Sigmoid colon (tissue), 7 donors: ENCODE results near the gene RGS14. TPM values are rescaled to one million over a fixed set of nuclear protein-coding genes. Genes with fewer than 3 reads are reported as not detected.
"Not testable (repeated sequence)": the region's sequence is repeated elsewhere in the genome, so short reads cannot be mapped to it uniquely, and the experiment has no call there.

Experiments used
- DNase-seq: peaks from one replicate; pipeline ENCODE4 v3.0.0-alpha.2; 2019
- H3K27ac ChIP-seq, 4 donors: fragments of 200-600 bp; sonication (generic); one replicate each; pipeline ENCODE4 v1.5.1; 2016 to 2019; ENCODE audit warnings: mild to moderate bottlenecking in 1 of 4
- H3K27me3 ChIP-seq, 3 donors: fragments of 200-600 bp; sonication (generic); one replicate each; pipeline ENCODE4 v1.5.1; 2019; ENCODE audit warnings: mild to moderate bottlenecking in 1 of 3
- H3K36me3 ChIP-seq, 4 donors: fragments of 200-600 bp; sonication (generic); one replicate each; pipeline ENCODE4 v1.5.1; 2016 to 2019
- H3K4me1 ChIP-seq, 4 donors: fragments of 200-600 bp; sonication (generic); one replicate each; pipeline ENCODE4 v1.5.1; 2017 to 2019
- H3K4me3 ChIP-seq, 4 donors: fragments of 200-600 bp; sonication (generic); one replicate each; pipeline ENCODE4 v1.5.1; 2017 to 2019; ENCODE audit warnings: mild to moderate bottlenecking in 2 of 4, moderate library complexity in 1 of 4
- H3K9me3 ChIP-seq, 4 donors: fragments of 200-600 bp in 3 of 4; sonication (generic) in 3 of 4; one replicate each; pipeline versions ENCODE4 v1.5.1 to v1.6.1; 2013 to 2019
- CTCF ChIP-seq, 4 experiments: fragments of 450-650 bp in 3 of 4; fragments of 200-600 bp in 1 of 4; IDR thresholded peaks; one replicate each; pipeline ENCODE4 v1.5.1; 2016 to 2019; ENCODE audit warnings: antibody characterized with exemption in 4 of 4, mild to moderate bottlenecking in 3 of 4, moderate library complexity in 2 of 4
- EP300 ChIP-seq, 4 donors: sonication (generic); formaldehyde crosslinking; IDR thresholded peaks; one replicate each; pipeline ENCODE4 v1.6.1; 2017; ENCODE audit warnings: antibody characterized with exemption in 4 of 4
- POLR2A ChIP-seq, 2 donors: fragments of 450-650 bp; IDR thresholded peaks; one replicate each; pipeline ENCODE4 v1.6.1; 2016; ENCODE audit warnings: antibody characterized with exemption in 2 of 2, mild to moderate bottlenecking in 2 of 2, moderate library complexity in 2 of 2
- POLR2AphosphoS5 ChIP-seq, 4 donors: sonication (generic); formaldehyde crosslinking; IDR thresholded peaks; one replicate each; pipeline ENCODE4 v1.6.1; 2017; ENCODE audit warnings: antibody characterized with exemption in 4 of 4
- WGBS, 2 donors: extraction: QIAGEN DNeasy Blood & Tissue Kit; methylation state at CpG; one replicate each; pipeline ENCODE4 v1.1.7; 2013; 5-methylcytosine and 5-hydroxymethylcytosine counted together
- intact Hi-C: fragments of 100-400 bp; cut with DNase I; formaldehyde crosslinking; loops from one replicate; pipeline ENCODE4 v1.15.1; 2023
- polyA plus RNA-seq, 3 donors: library from polyadenylated mRNA; stranded (reverse); fragments of 200-250 nt; gene quantifications; one replicate each; pipeline ENCODE4 v1.2.3, GENCODE V29; 2013
- total RNA-seq, 4 donors: library from RNA; depleted of rRNA; stranded (reverse); fragments of >200 nt; gene quantifications; one replicate each; pipeline ENCODE4 v1.1.0, GENCODE V29; 2016
- donor health status: healthy with polysubstance abuse.
- donor health status: Bipolar disorder and iron deficiency.
- donor health status: healthy.

The RGS14 gene
- total and polyA plus RNA-seq, 7 donors = 9.6 to 26.6 (median 16.2) TPM

GRCh38 chr5:177409043-177409801 is 51.5 kb downstream of the RGS14 start, which contains the start of gene F12:
F12 (minus strand) TSS chr5:177409564; CDS start chr5:177409527, 37 bp downstream.
- H3K36me3 ChIP-seq = no peaks in the 10 kb centered on the region
- H3K27ac ChIP-seq = no peak within 1 kb of the TSS
- H3K27me3 ChIP-seq = peaks cover 0 to 16% (median 11%) of the 10 kb centered on the region in 3 donors
- H3K4me1 ChIP-seq = peaks cover 0 to 8% (median 7%) of the 10 kb centered on the region in 4 donors
- no peak for DNase-seq
- H3K9me3 ChIP-seq = no peaks in the 10 kb centered on the region
- intact Hi-C loops = no loop called here
- 93 to 94% methylated on average over 9 of the region's 9 CpGs for WGBS, 2 donors
- no peak for TF ChIP-seq POLR2A (IDR thresholded peaks at IDR 0.05)
- no peak for TF ChIP-seq CTCF (IDR thresholded peaks at IDR 0.05)
- TF ChIP-seq EP300 (IDR thresholded peaks at IDR 0.05) = no peak
- no peak for TF ChIP-seq POLR2AphosphoS5 (IDR thresholded peaks at IDR 0.05)
- H3K4me3 ChIP-seq = no peak within 1 kb of the TSS

GRCh38 chr5:177410575-177410974 is 52.9 kb downstream of the RGS14 start:
- Histone ChIP-seq H3K36me3 (no peaks in the 10 kb centered on the region), H3K4me1 (no peaks in the 10 kb centered on the region), H3K27me3 (peaks cover 0 to 4% (median 0%) of the 10 kb centered on the region in 3 donors), H3K4me3 (no peak overlapping the region), H3K9me3 (no peaks in the 10 kb centered on the region), H3K27ac (no peak overlapping the region)
- intact Hi-C loops = no loop called here
- WGBS, 2 donors = 75 to 92% methylated on average over 3 of the region's 3 CpGs
- TF ChIP-seq CTCF (IDR thresholded peaks at IDR 0.05) (no peak), POLR2AphosphoS5 (IDR thresholded peaks at IDR 0.05) (no peak), POLR2A (IDR thresholded peaks at IDR 0.05) (no peak), EP300 (IDR thresholded peaks at IDR 0.05) (no peak)
- DNase-seq = no peak

DNA sequence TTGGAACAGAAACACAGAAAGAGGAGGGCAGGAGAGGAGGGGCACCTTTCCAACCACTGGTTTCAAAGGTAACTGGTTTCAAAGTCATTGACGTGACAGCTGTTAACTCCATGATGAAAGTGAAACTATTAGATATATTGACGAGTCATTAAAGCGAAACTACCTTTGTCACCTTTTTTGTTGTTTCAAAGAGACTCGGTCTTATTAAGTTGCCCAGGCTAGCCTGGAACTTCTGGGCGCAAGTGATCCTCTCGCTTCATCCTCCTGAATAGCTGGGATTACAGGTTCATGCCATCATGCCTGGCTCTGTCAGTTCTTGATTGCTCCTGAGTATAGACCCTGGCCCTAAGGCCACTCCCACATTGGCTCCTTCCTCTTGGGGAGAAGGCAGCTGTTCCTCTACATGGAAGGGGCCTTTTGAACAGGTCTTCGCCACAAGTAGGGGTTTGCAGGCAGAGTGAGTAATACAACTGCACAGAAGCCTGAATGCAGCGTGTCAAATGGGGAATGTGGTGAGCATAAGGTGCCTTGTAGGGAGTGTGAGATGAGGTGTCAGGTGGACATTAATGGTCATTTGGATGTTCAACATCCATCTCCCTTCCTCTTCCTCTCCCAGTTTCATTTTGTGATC is 55.0 kb downstream of the RGS14 start:
- no peaks in the 10 kb centered on the region for H3K9me3 ChIP-seq
- DNase-seq = no peak
- peaks cover 0 to 6% (median 0%) of the 10 kb centered on the region in 4 donors for H3K4me1 ChIP-seq
- no peak overlapping the region for H3K4me3 ChIP-seq
- no peak overlapping the region for H3K27ac ChIP-seq
- intact Hi-C loops = no loop called here
- no peaks in the 10 kb centered on the region for H3K36me3 ChIP-seq
- no peak for TF ChIP-seq POLR2AphosphoS5 (IDR thresholded peaks at IDR 0.05)
- no peak for TF ChIP-seq EP300 (IDR thresholded peaks at IDR 0.05)
- TF ChIP-seq POLR2A (IDR thresholded peaks at IDR 0.05) = no peak
- no peak for TF ChIP-seq CTCF (IDR thresholded peaks at IDR 0.05)
- 66 to 72% methylated on average over 8 of the region's 8 CpGs for WGBS, 2 donors
- no peaks in the 10 kb centered on the region for H3K27me3 ChIP-seq

DNA sequence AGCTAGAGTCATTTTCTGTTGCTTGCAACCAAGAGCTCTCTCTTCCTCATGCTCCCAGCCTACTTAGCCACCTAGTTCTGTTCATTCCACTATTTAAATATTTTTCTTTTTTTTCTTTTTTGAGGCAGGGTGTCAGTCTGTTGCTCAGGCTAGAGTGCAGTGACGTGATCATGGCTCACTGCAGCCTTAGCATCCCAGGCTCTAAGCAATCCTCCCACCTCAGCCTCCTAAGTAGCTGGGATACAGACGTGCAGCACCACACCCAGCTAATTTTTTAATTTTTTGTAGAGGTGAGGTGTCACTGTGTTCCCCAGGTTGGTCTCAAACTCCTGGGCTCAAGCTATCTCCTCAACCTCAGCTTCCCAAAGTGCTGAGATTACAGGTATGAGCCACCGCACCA is 56.8 kb downstream of the RGS14 start:
- WGBS, 2 donors = 78 to 90% methylated on average over 3 of the region's 3 CpGs
- no peak overlapping the region for H3K27ac ChIP-seq
- peaks cover 0 to 6% (median 0%) of the 10 kb centered on the region in 4 donors for H3K4me1 ChIP-seq
- DNase-seq = no peak
- H3K4me3 ChIP-seq = no peak overlapping the region
- TF ChIP-seq CTCF (IDR thresholded peaks at IDR 0.05) (no peak), EP300 (IDR thresholded peaks at IDR 0.05) (no peak), POLR2A (IDR thresholded peaks at IDR 0.05) (no peak), POLR2AphosphoS5 (IDR thresholded peaks at IDR 0.05) (no peak)
- H3K27me3 ChIP-seq = no peaks in the 10 kb centered on the region
- intact Hi-C loops = no loop called here
- H3K9me3 ChIP-seq = no peaks in the 10 kb centered on the region
- H3K36me3 ChIP-seq = no peaks in the 10 kb centered on the region

DNA sequence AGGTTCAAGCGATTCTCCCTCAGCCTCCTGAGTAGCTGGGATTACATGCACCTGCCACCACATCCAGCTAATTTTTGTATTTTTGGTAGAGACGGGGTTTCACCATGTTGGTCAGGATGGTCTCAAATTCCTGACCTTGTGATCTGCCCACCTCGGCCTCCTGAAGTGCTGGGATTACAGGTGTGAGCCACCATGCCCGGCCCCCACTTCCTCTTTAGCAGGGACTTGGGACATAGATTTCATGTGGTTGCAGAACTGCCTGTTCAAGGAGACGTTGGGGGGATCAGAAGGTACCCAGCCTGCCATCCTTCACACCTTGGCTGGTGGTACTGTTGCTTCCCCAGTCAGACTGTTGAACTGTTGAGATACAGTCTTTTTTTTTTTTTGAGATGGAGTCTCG is 59.4 kb downstream of the RGS14 start:
- H3K27me3 ChIP-seq, H3K36me3 ChIP-seq, DNase-seq, intact Hi-C loops, H3K4me3 ChIP-seq, H3K9me3 ChIP-seq, H3K27ac ChIP-seq, H3K4me1 ChIP-seq: not testable (repeated sequence)
- WGBS, 2 donors = 85 to 92% methylated on average over 6 of the region's 6 CpGs
